Small intestine (tissue), 7 donors: ENCODE data around the gene DISC1. TPM values are rescaled to one million over a fixed set of nuclear protein-coding genes. Genes with fewer than 3 reads are reported as not detected.
"Not testable (repeated sequence)": the region's sequence is repeated elsewhere in the genome, so short reads cannot be mapped to it uniquely, and the experiment has no call there.

ENCODE experiments used
- DNase-seq, 2 donors: peaks; one replicate each; pipeline versions ENCODE4 v3.0.0 to v3.0.0-alpha.2; 2013
- FAIRE-seq: peaks from 2 replicates; lab custom pipeline; 2012; peaks lifted over from hg19 to GRCh38; lab: Jason Lieb, UNC
- H3K27ac ChIP-seq, 3 donors: one replicate each; pipeline ENCODE4 v1.5.1; 2013; ENCODE audit warnings: low read length in 2 of 3, mild to moderate bottlenecking in 2 of 3, control low read depth in 1 of 3, inconsistent platforms in 1 of 3, low read depth in 1 of 3, moderate library complexity in 1 of 3
- H3K27me3 ChIP-seq, 3 donors: one replicate each; pipeline ENCODE4 v1.6.1; 2013; ENCODE audit warnings: low read length in 3 of 3, inconsistent platforms in 1 of 3; ENCODE audit not compliant: control insufficient read depth in 3 of 3, insufficient read depth in 3 of 3
- H3K36me3 ChIP-seq, 3 donors: one replicate each; pipeline ENCODE4 v1.6.1; 2013; ENCODE audit warnings: low read length in 3 of 3, inconsistent platforms in 1 of 3, low read depth in 1 of 3, mild to moderate bottlenecking in 1 of 3, moderate library complexity in 1 of 3; ENCODE audit not compliant: control insufficient read depth in 3 of 3, insufficient read depth in 2 of 3
- H3K4me1 ChIP-seq, 3 donors: one replicate each; pipeline ENCODE4 v1.6.1; 2013; ENCODE audit warnings: low read length in 2 of 3, inconsistent platforms in 1 of 3, low read depth in 1 of 3, mild to moderate bottlenecking in 1 of 3, moderate library complexity in 1 of 3; ENCODE audit not compliant: control insufficient read depth in 3 of 3, insufficient read depth in 2 of 3
- H3K4me3 ChIP-seq, 3 donors: one replicate each; pipeline ENCODE4 v1.5.1; 2013; ENCODE audit warnings: low read length in 3 of 3, control low read depth in 1 of 3, inconsistent platforms in 1 of 3, low read depth in 1 of 3, mild to moderate bottlenecking in 1 of 3, moderate library complexity in 1 of 3
- H3K9me3 ChIP-seq, 2 donors: one replicate each; pipeline ENCODE4 v1.6.1; 2013; ENCODE audit warnings: low read depth in 1 of 2, low read length in 1 of 2; ENCODE audit not compliant: control insufficient read depth in 2 of 2, insufficient read depth in 1 of 2
- WGBS, 3 donors: extraction: QIAGEN DNeasy Blood & Tissue Kit; methylation state at CpG; one replicate each; pipeline ENCODE4 v1.1.7; 2013; 5-methylcytosine and 5-hydroxymethylcytosine counted together
- polyA plus RNA-seq, 4 donors: library from polyadenylated mRNA; stranded (reverse) in 3 of 4; unstranded in 1 of 4; fragments of 200-250 nt in 3 of 4; fragments of 120-200 nt in 1 of 4; gene quantifications; one replicate each; pipeline versions ENCODE4 v1.2.1 to v1.2.3, GENCODE V29; 2013
- donor health status: healthy with polysubstance abuse.
- donor health status: control.
- donor health status: control.
- donor health status: Bipolar disorder and iron deficiency.
- donor health status: healthy.

DISC1 gene
- polyA plus RNA-seq, 4 donors = 0.27 to 2.1 (median 0.85) TPM; not detected in 1

DNA sequence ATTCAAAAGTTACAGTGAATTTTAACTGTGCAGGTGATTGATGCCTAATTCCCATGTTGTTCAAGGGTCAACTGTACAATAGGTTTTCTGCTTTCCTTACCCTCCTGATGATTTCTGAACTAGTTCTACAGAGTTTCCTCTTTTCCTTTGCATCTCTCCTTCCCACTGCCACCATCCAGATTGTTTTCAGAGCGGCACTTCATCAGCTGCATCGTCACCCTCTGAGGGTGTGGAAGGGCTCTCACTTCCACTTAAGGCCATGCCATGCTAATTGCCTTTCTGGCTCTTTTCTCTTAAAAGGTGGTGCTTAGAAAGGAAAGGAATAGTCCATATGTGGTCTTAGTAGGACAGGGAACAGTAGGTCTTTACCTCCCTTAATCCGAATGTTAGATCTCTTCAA, 39.1 kb downstream of the DISC1 start:
- peaks cover 0 to 9% of the 10 kb centered on the region in 2 donors for H3K9me3 ChIP-seq
- no peaks in the 10 kb centered on the region for H3K27me3 ChIP-seq
- H3K27ac ChIP-seq = no peak overlapping the region
- DNase-seq (no peak), FAIRE-seq (no peak)
- H3K4me3 ChIP-seq = no peak overlapping the region
- no peaks in the 10 kb centered on the region for H3K4me1 ChIP-seq
- H3K36me3 ChIP-seq = no peaks in the 10 kb centered on the region
- WGBS, 3 donors = 93% methylated on average over 3 of the region's 3 CpGs

DNA sequence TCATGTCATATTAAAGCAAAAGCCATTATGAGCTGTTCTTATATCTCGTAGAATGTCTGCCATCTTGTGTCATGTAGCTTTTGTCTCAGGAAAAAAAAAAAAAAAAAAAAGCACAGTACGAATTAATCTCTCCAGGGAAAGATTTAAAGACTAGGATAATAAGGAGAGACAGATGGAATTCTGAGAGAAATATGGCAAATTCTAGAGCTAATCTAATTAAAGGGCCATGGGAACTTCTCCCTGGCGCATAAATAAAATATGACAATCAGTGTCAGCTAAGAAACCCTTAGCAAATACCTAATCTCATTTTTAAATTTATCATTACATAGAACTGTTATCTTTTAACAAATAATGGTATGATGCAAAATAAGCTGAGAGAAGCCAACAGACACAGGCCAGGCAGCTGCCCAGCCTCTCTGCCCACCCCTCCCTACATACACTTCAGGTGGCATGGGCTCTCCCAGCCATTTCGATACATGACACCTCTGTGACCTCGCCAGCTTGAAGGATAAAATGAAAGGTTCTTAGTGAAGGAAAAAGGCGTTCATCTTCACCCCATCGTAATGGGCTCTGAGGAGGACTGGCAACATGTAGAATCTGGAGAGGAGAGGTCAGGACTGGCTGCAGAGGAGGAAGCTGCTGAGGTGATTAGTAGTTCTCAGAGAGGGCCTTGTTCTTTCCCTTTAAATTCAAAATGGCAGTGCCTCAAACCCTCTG, 39.8 kb downstream of the DISC1 start:
- FAIRE-seq = no peak
- no peaks in the 10 kb centered on the region for H3K27me3 ChIP-seq
- H3K9me3 ChIP-seq = peaks cover 0 to 7% of the 10 kb centered on the region in 2 donors
- no peaks in the 10 kb centered on the region for H3K36me3 ChIP-seq
- no peak overlapping the region for H3K4me3 ChIP-seq
- no peak for DNase-seq
- H3K27ac ChIP-seq = no peak overlapping the region
- 84 to 93% (median 90%) methylated on average over 7 of the region's 7 CpGs for WGBS, 3 donors
- H3K4me1 ChIP-seq = no peaks in the 10 kb centered on the region

DNA sequence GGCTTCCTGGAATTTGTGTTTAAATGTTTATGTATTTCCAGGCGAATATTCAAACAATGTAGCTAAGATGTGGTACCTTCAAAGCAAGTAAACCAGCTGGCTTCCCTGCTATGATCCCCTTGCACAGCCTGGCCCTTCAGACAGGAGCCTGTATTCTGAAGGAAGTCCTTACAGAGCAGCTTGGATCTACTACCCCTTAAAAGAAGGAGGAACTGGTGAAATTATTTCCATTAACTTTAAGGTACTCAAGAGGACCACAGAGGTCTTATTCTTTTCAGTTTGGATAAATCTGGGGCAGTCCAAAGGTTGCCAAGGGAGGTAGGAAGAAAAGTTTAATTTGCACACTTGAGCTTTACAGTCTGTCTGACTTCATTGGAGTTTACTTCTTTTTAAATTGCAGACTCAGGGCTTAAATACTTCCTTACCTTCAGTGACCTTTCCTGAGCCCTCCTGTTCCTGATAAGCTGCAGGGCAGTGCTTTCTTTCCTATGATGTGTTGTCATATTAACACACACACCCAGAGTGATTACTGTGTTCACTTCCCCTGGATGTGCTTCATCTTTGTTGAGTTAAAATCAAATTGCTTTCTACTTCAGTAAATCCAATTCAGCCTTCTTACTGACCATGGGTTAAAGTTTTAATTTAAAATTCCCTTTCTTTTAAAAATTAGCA, 40.5 kb downstream of the DISC1 start:
- no peak for FAIRE-seq
- H3K27ac ChIP-seq = no peak overlapping the region
- H3K4me3 ChIP-seq = no peak overlapping the region
- WGBS, 3 donors = 45 to 75% (median 65%) methylated on average over 1 of the region's 1 CpG
- H3K9me3 ChIP-seq = peaks cover 0 to 5% of the 10 kb centered on the region in 2 donors
- H3K4me1 ChIP-seq = no peaks in the 10 kb centered on the region
- no peaks in the 10 kb centered on the region for H3K36me3 ChIP-seq
- DNase-seq = no peak
- H3K27me3 ChIP-seq = no peaks in the 10 kb centered on the region

DNA sequence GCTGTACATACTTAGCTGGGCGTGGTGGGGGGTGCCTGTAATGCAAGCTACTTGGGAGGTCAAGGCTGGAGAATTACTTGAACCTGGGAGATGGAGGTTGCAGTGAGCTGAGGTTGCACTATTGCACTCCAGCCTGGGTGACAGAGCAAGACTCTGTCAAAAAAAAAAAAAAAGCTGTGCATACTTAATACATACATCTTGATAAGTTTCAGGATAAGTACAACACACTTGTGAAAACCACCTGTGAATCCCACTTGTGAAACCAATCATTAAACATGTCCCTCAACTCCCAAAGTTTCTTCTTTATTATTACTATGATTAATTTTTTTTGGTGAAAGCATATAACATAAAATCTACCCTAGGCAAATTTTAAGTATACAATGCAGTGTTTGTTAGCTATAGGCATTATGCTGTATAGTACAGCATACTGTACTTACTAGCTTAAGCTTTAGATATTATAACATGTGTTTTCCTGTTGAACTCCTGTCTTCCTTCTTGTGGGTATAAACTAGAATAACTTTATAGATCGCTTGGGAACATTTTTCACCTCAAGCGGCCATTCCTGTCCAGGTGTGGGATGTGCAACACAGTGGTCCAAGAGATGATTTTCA, 41.4 kb downstream of the DISC1 start:
- H3K27me3 ChIP-seq = no peaks in the 10 kb centered on the region
- no peak overlapping the region for H3K27ac ChIP-seq
- DNase-seq (no peak), FAIRE-seq (no peak)
- H3K36me3 ChIP-seq = no peaks in the 10 kb centered on the region
- no peak overlapping the region for H3K4me3 ChIP-seq
- H3K9me3 ChIP-seq = no peaks in the 10 kb centered on the region
- WGBS, 3 donors = 73 to 88% (median 80%) methylated on average over 3 of the region's 3 CpGs
- no peaks in the 10 kb centered on the region for H3K4me1 ChIP-seq

- no peak for FAIRE-seq
- Histone ChIP-seq H3K4me3 (no peak overlapping the region), H3K4me1 (no peaks in the 10 kb centered on the region), H3K27me3 (no peaks in the 10 kb centered on the region), H3K27ac (no peak overlapping the region), H3K9me3 (no peaks in the 10 kb centered on the region), H3K36me3 (no peaks in the 10 kb centered on the region)
- DNase-seq = no peak
Measured at GRCh38 chr1:231668826-231669225, 42.2 kb downstream of the DISC1 start.

GRCh38 chr1:231669864-231670621, 43.5 kb downstream of the DISC1 start:
- H3K4me1 ChIP-seq, H3K4me3 ChIP-seq, FAIRE-seq, H3K9me3 ChIP-seq, H3K27me3 ChIP-seq, H3K27ac ChIP-seq, H3K36me3 ChIP-seq, DNase-seq: not testable (repeated sequence)
- 76 to 86% (median 86%) methylated on average over 4 of the region's 4 CpGs for WGBS, 3 donors

GRCh38 chr1:231670755-231671154, 44.2 kb downstream of the DISC1 start:
- Histone ChIP-seq H3K9me3 (no peaks in the 10 kb centered on the region), H3K27ac (no peak overlapping the region), H3K27me3 (no peaks in the 10 kb centered on the region), H3K4me1 (no peaks in the 10 kb centered on the region), H3K36me3 (no peaks in the 10 kb centered on the region), H3K4me3 (no peak overlapping the region)
- DNase-seq (no peak), FAIRE-seq (no peak)
- WGBS, 3 donors = 71 to 87% (median 77%) methylated on average over 1 of the region's 1 CpG

DNA sequence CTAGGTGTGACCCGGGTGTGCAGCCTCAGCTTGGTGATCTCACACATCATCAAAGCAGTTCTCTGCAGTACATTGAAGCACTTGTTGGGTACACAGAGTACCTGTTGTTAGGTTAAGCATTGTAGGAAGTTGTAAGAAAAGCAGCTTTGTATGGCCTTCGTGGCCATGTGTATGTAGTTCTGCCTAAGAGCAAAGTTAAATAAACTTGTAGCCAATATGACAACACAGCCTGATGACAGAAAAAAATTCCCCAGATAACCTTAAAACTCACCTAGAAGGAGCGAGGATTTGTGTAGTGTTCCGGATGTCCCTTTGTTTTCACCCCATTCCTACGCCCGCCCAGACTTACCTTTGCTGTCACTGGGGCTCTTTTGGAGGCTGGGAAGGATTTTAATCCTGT, 48.0 kb downstream of the DISC1 start:
- FAIRE-seq = no peak
- 77 to 85% (median 80%) methylated on average over 6 of the region's 6 CpGs for WGBS, 3 donors
- no peak for DNase-seq
- H3K9me3 ChIP-seq = no peaks in the 10 kb centered on the region
- no peaks in the 10 kb centered on the region for H3K36me3 ChIP-seq
- no peak overlapping the region for H3K4me3 ChIP-seq
- no peaks in the 10 kb centered on the region for H3K27me3 ChIP-seq
- H3K27ac ChIP-seq = no peak overlapping the region
- no peaks in the 10 kb centered on the region for H3K4me1 ChIP-seq
